GM20000 (cell line): ENCODE results near the gene CD180.

Experiments used
- DNase-seq: peaks from one replicate; pipeline ENCODE4 v3.0.0; 2012; ENCODE audit warnings: low spot score
- TF ChIP-seq, protein P1 (sequence below): IDR thresholded peaks from 2 replicates; pipeline ENCODE4 v1.5.1; 2012; ENCODE audit warnings: mild to moderate bottlenecking, control low read depth; ENCODE audit errors: extremely low read depth, missing control alignments

The CD180 gene

DNA sequence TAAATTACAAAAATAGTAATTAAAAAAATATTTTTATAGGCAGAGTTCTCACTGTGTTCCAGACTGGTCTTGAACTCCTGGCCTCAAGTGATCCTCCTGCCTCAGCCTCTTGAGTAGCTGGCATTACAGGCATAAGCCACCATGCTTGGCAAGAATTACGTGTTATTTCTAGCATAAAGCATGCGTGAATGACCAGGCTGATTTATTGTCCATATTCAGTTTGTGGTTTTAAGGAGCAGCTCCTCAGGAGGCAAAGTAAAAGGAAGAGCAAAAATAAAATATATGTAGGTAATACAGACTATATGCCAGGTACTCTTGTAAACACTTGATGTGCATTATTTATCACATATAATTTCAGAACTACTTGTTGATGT lies 7.1 kb upstream of the CD180 start:
- DNase-seq = no peak
- TF ChIP-seq, protein P1, sequence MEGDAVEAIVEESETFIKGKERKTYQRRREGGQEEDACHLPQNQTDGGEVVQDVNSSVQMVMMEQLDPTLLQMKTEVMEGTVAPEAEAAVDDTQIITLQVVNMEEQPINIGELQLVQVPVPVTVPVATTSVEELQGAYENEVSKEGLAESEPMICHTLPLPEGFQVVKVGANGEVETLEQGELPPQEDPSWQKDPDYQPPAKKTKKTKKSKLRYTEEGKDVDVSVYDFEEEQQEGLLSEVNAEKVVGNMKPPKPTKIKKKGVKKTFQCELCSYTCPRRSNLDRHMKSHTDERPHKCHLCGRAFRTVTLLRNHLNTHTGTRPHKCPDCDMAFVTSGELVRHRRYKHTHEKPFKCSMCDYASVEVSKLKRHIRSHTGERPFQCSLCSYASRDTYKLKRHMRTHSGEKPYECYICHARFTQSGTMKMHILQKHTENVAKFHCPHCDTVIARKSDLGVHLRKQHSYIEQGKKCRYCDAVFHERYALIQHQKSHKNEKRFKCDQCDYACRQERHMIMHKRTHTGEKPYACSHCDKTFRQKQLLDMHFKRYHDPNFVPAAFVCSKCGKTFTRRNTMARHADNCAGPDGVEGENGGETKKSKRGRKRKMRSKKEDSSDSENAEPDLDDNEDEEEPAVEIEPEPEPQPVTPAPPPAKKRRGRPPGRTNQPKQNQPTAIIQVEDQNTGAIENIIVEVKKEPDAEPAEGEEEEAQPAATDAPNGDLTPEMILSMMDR = no peak

DNA sequence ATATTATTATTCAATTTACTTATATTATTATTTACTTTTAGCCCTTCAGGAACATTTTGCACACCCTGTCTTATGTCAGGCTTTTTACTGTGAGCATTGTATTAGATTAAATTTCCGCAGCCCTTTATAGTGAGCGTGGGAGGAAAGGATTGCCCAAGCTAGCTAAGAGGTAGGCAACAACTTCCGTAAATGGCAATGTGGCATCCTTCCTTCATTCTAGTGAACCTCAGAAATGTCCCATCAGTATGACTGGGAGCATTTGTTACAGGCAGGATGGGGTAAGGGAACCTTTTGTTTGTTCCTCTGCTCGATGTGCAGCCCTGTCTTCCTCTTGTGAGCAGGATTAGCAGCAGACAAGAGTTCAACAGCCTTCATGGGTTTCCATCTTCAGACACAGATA lies 6.2 kb upstream of the CD180 start:
- no peak for DNase-seq
- TF ChIP-seq, protein P1 = no peak

DNA sequence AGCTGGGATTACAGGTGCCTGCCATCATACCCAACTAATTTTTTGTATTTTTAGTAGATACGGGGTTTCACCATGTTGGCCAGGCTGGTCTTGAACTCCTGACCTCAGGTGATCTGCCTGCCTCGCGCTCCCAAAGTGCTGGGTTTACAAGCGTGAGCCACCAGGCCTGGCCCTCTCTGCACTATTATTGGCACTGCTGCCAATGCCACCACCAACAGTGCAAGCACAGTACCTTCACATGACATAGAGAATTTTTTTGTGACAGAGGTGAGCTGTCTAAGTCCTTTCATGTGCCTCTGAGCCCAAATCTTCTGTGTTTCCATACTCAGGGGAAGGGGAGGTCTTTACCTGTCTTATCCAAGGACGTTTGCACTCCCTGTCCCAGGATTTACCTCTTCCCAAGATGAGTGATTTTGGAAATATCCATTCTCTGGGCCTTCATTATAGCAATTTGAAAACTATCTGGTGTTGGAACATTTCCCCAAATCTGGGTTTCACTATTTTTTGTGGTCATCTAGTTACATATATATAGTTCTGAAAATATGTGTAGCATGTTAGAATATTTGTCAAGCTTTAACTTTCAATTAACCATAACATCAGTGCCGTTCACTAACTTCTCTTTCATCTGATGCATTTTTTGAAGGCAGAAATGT lies 5.4 kb upstream of the CD180 start:
- DNase-seq = no peak
- TF ChIP-seq, protein P1 = no peak

DNA sequence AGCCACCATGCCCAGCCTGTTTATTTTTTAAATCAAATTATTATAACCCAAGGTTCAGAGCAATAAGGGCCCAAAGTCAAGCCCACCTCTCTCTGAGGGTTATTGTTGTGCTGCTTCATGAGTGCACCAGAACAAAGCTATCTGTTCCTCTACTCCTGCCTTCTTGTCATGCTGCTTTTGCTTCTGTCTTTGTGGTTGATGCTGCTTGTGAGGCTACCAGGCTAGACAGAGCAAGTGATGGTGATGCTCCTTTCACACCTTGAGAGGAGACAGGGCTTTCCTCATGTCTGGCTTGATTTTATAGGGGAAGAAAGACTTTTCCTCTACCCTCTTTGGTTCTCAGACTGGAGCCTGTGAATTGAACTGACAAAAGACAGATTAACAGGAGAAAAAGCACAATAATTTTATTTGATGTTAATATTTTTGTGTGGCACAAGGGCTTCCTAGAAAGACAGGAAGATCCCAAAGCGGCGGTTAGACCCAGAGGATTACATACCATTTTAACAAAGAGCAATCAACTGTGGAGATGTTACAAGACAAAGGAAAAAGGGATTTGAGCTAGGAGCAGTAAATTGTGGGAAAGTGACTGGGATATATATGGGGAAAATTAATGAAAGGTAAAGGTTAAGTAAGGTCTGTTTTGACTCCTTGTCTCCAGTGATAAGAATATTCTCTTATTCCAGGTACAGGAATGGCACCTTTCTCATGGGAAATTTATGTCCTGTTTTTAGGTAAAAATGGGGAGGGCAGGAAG lies 4.4 kb upstream of the CD180 start:
- no peak for DNase-seq
- TF ChIP-seq, protein P1 = no peak

DNA sequence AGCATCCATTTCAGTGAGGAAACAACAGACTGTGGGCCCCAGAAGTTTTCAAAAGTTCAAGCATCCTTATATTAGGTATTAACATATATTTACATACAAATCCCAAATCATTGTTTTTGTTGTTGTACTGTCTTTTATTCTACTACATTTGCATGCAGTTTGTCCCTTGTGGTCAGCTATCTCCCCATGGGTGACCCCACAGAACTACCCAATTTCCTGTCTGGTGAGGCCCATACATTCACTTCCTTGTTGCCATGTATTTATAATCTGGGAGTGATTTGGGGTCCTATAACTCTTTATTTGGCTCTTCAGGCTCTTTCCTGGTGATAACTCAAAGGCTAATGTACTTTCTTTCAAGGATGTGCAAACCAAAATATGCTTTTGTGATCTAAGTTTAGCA lies 3.3 kb upstream of the CD180 start:
- DNase-seq = no peak
- TF ChIP-seq, protein P1 = no peak

DNA sequence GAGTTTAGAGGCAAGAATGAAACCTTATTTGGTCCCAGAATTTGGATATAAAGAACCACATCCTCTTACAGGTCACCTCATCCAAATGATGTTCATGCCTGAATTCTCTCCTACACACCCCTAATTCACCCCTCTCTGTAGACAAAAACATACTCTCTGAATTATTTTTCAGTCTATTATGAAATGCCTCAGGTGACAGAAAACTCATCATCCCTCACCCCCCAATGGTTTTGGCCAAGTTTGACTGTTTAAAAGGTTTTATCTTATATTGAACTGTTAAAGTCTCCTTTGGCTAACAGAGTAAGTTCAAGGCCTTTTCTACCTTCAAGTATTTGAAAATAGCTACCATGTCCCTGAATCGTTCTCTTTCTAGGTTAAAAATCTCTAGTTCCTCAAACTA lies 2.3 kb upstream of the CD180 start:
- no peak for DNase-seq
- TF ChIP-seq, protein P1 = no peak

DNA sequence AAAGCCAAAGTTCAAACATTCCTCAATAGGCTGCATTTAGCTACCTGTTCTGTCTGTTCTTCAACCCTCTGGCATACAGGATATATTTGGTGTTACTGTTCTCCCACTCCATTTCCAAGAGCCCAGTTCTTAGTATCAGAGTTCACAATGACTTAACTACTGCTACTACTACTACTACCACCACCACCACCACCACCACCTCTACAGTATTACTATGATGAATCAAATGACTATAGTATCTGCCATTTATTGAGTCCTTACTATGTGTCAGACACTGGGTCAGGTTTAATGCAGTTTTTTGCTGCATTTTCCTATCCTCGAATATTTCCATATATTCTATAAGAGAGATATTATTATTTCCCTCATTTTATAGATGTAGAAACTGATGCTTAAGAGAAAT lies 937 bp upstream of the CD180 start:
- DNase-seq = no peak
- TF ChIP-seq, protein P1 = no peak
